ENCODE measurements around the gene ORAI2.

The ORAI2 gene

GRCh38 chr7:102418592-102418991 lies 14.8 kb upstream of the ORAI2 start:
- H3K27ac ChIP-seq (ENCODE audit: low read depth, low read length) = no peak overlapping the region
- no peaks in the 10 kb centered on the region for H3K4me1 ChIP-seq (ENCODE audit: control insufficient read depth, insufficient read depth, low read length)
- H3K9ac ChIP-seq (ENCODE audit: low read length) = no peak overlapping the region
- peaks cover 11% of the 10 kb centered on the region for H3K36me3 ChIP-seq (ENCODE audit: control insufficient read depth, insufficient read depth, low read length)
- no peaks in the 10 kb centered on the region for H3K27me3 ChIP-seq (ENCODE audit: control insufficient read depth, insufficient read depth, low read length)
- H3K4me3 ChIP-seq (ENCODE audit: low read length) = no peak overlapping the region

- peaks cover 17% of the 10 kb centered on the region for H3K36me3 ChIP-seq (ENCODE audit: control insufficient read depth, insufficient read depth, low read length)
- no peaks in the 10 kb centered on the region for H3K4me1 ChIP-seq (ENCODE audit: control insufficient read depth, insufficient read depth, low read length)
- no peak overlapping the region for H3K27ac ChIP-seq (ENCODE audit: low read depth, low read length)
- no peak overlapping the region for H3K9ac ChIP-seq (ENCODE audit: low read length)
- H3K27me3 ChIP-seq (ENCODE audit: control insufficient read depth, insufficient read depth, low read length) = no peaks in the 10 kb centered on the region
- H3K4me3 ChIP-seq (ENCODE audit: low read length) = no peak overlapping the region
Measured at GRCh38 chr7:102421706-102422240, 11.6 kb upstream of the ORAI2 start.

- Histone ChIP-seq H3K27me3 (ENCODE audit: control insufficient read depth, insufficient read depth, low read length) (no peaks in the 10 kb centered on the region), H3K9ac (ENCODE audit: low read length) (no peak overlapping the region), H3K4me3 (ENCODE audit: low read length) (no peak overlapping the region), H3K4me1 (ENCODE audit: control insufficient read depth, insufficient read depth, low read length) (no peaks in the 10 kb centered on the region), H3K27ac (ENCODE audit: low read depth, low read length) (no peak overlapping the region), H3K36me3 (ENCODE audit: control insufficient read depth, insufficient read depth, low read length) (peaks cover 12% of the 10 kb centered on the region)
Measured at GRCh38 chr7:102424129-102424551, 9.2 kb upstream of the ORAI2 start.

- H3K9ac ChIP-seq (ENCODE audit: low read length) = no peak overlapping the region
- no peaks in the 10 kb centered on the region for H3K4me1 ChIP-seq (ENCODE audit: control insufficient read depth, insufficient read depth, low read length)
- no peak overlapping the region for H3K27ac ChIP-seq (ENCODE audit: low read depth, low read length)
- H3K4me3 ChIP-seq (ENCODE audit: low read length) = no peak overlapping the region
- H3K36me3 ChIP-seq (ENCODE audit: control insufficient read depth, insufficient read depth, low read length) = peaks cover 12% of the 10 kb centered on the region
- H3K27me3 ChIP-seq (ENCODE audit: control insufficient read depth, insufficient read depth, low read length) = no peaks in the 10 kb centered on the region
Measured at GRCh38 chr7:102424787-102425218, 8.6 kb upstream of the ORAI2 start.

GRCh38 chr7:102425639-102426267 lies 7.6 kb upstream of the ORAI2 start:
- Histone ChIP-seq H3K27ac (ENCODE audit: low read depth, low read length) (peak overlapping the region; percentile 48), H3K9ac (ENCODE audit: low read length) (no peak overlapping the region), H3K36me3 (ENCODE audit: control insufficient read depth, insufficient read depth, low read length) (peaks cover 10% of the 10 kb centered on the region), H3K27me3 (ENCODE audit: control insufficient read depth, insufficient read depth, low read length) (no peaks in the 10 kb centered on the region), H3K4me3 (ENCODE audit: low read length) (peak overlapping the region; percentile 29), H3K4me1 (ENCODE audit: control insufficient read depth, insufficient read depth, low read length) (no peaks in the 10 kb centered on the region)

- H3K4me1 ChIP-seq (ENCODE audit: control insufficient read depth, insufficient read depth, low read length) = no peaks in the 10 kb centered on the region
- H3K27ac ChIP-seq (ENCODE audit: low read depth, low read length) = peak overlapping the region; percentile 48
- H3K4me3 ChIP-seq (ENCODE audit: low read length) = peak overlapping the region; percentile 29
- H3K27me3 ChIP-seq (ENCODE audit: control insufficient read depth, insufficient read depth, low read length) = no peaks in the 10 kb centered on the region
- peaks cover 6% of the 10 kb centered on the region for H3K36me3 ChIP-seq (ENCODE audit: control insufficient read depth, insufficient read depth, low read length)
- H3K9ac ChIP-seq (ENCODE audit: low read length) = no peak overlapping the region
Measured at GRCh38 chr7:102426268-102427018, 6.9 kb upstream of the ORAI2 start.

GRCh38 chr7:102427019-102427405 lies 6.4 kb upstream of the ORAI2 start:
- Histone ChIP-seq H3K27ac (ENCODE audit: low read depth, low read length) (no peak overlapping the region), H3K9ac (ENCODE audit: low read length) (no peak overlapping the region), H3K27me3 (ENCODE audit: control insufficient read depth, insufficient read depth, low read length) (no peaks in the 10 kb centered on the region), H3K36me3 (ENCODE audit: control insufficient read depth, insufficient read depth, low read length) (peaks cover 6% of the 10 kb centered on the region), H3K4me1 (ENCODE audit: control insufficient read depth, insufficient read depth, low read length) (no peaks in the 10 kb centered on the region), H3K4me3 (ENCODE audit: low read length) (no peak overlapping the region)

GRCh38 chr7:102429141-102429899 lies 4.1 kb upstream of the ORAI2 start:
- H3K27ac ChIP-seq (ENCODE audit: low read depth, low read length) = no peak overlapping the region
- H3K9ac ChIP-seq (ENCODE audit: low read length) = no peak overlapping the region
- H3K36me3 ChIP-seq (ENCODE audit: control insufficient read depth, insufficient read depth, low read length) = peaks cover 6% of the 10 kb centered on the region
- no peaks in the 10 kb centered on the region for H3K4me1 ChIP-seq (ENCODE audit: control insufficient read depth, insufficient read depth, low read length)
- no peak overlapping the region for H3K4me3 ChIP-seq (ENCODE audit: low read length)
- no peaks in the 10 kb centered on the region for H3K27me3 ChIP-seq (ENCODE audit: control insufficient read depth, insufficient read depth, low read length)

GRCh38 chr7:102431617-102432298 lies 1.6 kb upstream of the ORAI2 start:
- peak overlapping the region; percentile 40 for H3K27ac ChIP-seq (ENCODE audit: low read depth, low read length)
- no peaks in the 10 kb centered on the region for H3K27me3 ChIP-seq (ENCODE audit: control insufficient read depth, insufficient read depth, low read length)
- H3K4me1 ChIP-seq (ENCODE audit: control insufficient read depth, insufficient read depth, low read length) = no peaks in the 10 kb centered on the region
- no peaks in the 10 kb centered on the region for H3K36me3 ChIP-seq (ENCODE audit: control insufficient read depth, insufficient read depth, low read length)
- H3K9ac ChIP-seq (ENCODE audit: low read length) = no peak overlapping the region
- peak overlapping the region; percentile 24 for H3K4me3 ChIP-seq (ENCODE audit: low read length)

GRCh38 chr7:102432442-102433218 lies 745 bp upstream of the ORAI2 start:
- H3K4me3 ChIP-seq (ENCODE audit: low read length) = peak overlapping the region; percentile 58
- no peaks in the 10 kb centered on the region for H3K4me1 ChIP-seq (ENCODE audit: control insufficient read depth, insufficient read depth, low read length)
- no peaks in the 10 kb centered on the region for H3K27me3 ChIP-seq (ENCODE audit: control insufficient read depth, insufficient read depth, low read length)
- no peak overlapping the region for H3K9ac ChIP-seq (ENCODE audit: low read length)
- H3K36me3 ChIP-seq (ENCODE audit: control insufficient read depth, insufficient read depth, low read length) = no peaks in the 10 kb centered on the region
- no peak overlapping the region for H3K27ac ChIP-seq (ENCODE audit: low read depth, low read length)

GRCh38 chr7:102434039-102434486 lies 688 bp downstream of the ORAI2 start:
- Histone ChIP-seq H3K9ac (ENCODE audit: low read length) (peak overlapping the region; percentile 21), H3K4me1 (ENCODE audit: control insufficient read depth, insufficient read depth, low read length) (no peaks in the 10 kb centered on the region), H3K27ac (ENCODE audit: low read depth, low read length) (no peak overlapping the region), H3K36me3 (ENCODE audit: control insufficient read depth, insufficient read depth, low read length) (no peaks in the 10 kb centered on the region), H3K4me3 (ENCODE audit: low read length) (peak overlapping the region; percentile 70), H3K27me3 (ENCODE audit: control insufficient read depth, insufficient read depth, low read length) (no peaks in the 10 kb centered on the region)
